SK-N-SH treated with all-trans-retinoic acid at 6 μM for 48 hours (cell line): ENCODE results near the gene PTPRG.

Experiments used
- ATAC-seq: fragments of 200-7000 bp; cut with Tn5 transposase; 3 replicates; pipeline ENCODE4 v1.9.1; 2020; ENCODE audit warnings: mild to moderate bottlenecking, moderate library complexity
- ARNTL ChIP-seq: fragments of 450-650 bp; formaldehyde crosslinking; IDR thresholded peaks from 2 replicates; pipeline ENCODE4 v1.5.0; 2020; ENCODE audit warnings: low read depth, mild to moderate bottlenecking, moderate library complexity, borderline replicate concordance
- BACH2 ChIP-seq: fragments of 250-450 bp; sonication (Bioruptor Pico); IDR thresholded peaks from 2 replicates; pipeline ENCODE4 v1.9.0; 2021; ENCODE audit warnings: mild to moderate bottlenecking, borderline replicate concordance
- CSDC2 ChIP-seq: fragments of 250-450 bp; sonication (Bioruptor Pico); IDR thresholded peaks from 2 replicates; pipeline ENCODE4 v1.5.0; 2020; ENCODE audit warnings: mild to moderate bottlenecking, moderate library complexity
- ESRRG ChIP-seq: fragments of 250-450 bp; sonication (Bioruptor Pico); IDR thresholded peaks from 2 replicates; pipeline ENCODE4 v1.6.1; 2021; ENCODE audit warnings: mild to moderate bottlenecking
- GLIS3 ChIP-seq: fragments of 250-450 bp; sonication (Bioruptor Pico); IDR thresholded peaks from 2 replicates; pipeline ENCODE4 v1.5.0; 2020; ENCODE audit warnings: mild to moderate bottlenecking, moderate library complexity
- ISL1 ChIP-seq: fragments of 250-450 bp; sonication (Bioruptor Pico); IDR thresholded peaks from 2 replicates; pipeline ENCODE4 v2.1.2; 2022; ENCODE audit warnings: mild to moderate bottlenecking, moderate library complexity
- OSR1 ChIP-seq: fragments of 250-450 bp; sonication (Bioruptor Pico); IDR thresholded peaks from 2 replicates; pipeline ENCODE4 v1.8.0; 2022; ENCODE audit warnings: moderate library complexity, mild to moderate bottlenecking, inconsistent platforms
- POU6F1 ChIP-seq: fragments of 250-450 bp; sonication (Bioruptor Pico); IDR thresholded peaks from 2 replicates; pipeline ENCODE4 v1.8.0; 2021; ENCODE audit warnings: low read depth, mild to moderate bottlenecking, moderate library complexity, borderline replicate concordance
- PPARA ChIP-seq: fragments of 250-450 bp; sonication (Bioruptor Pico); IDR thresholded peaks from 2 replicates; pipeline ENCODE4 v1.5.0; 2020; ENCODE audit warnings: mild to moderate bottlenecking, borderline replicate concordance
- RARB ChIP-seq: fragments of 250-450 bp; sonication (Bioruptor Pico); IDR thresholded peaks from 2 replicates; pipeline ENCODE4 v1.8.0; 2021; ENCODE audit warnings: mild to moderate bottlenecking, moderate library complexity
- SNAI2 ChIP-seq: fragments of 250-450 bp; sonication (Bioruptor Pico); IDR thresholded peaks from 2 replicates; pipeline ENCODE4 v1.5.0; 2020; ENCODE audit warnings: mild to moderate bottlenecking, moderate library complexity
- TCF4 ChIP-seq: fragments of 250-450 bp; sonication (Bioruptor Pico); IDR thresholded peaks from 2 replicates; pipeline ENCODE4 v1.8.0; 2021; ENCODE audit warnings: mild to moderate bottlenecking, moderate library complexity, borderline replicate concordance
- TOX ChIP-seq: fragments of 250-450 bp; sonication (Bioruptor Pico); IDR thresholded peaks from 2 replicates; pipeline ENCODE4 v1.8.0; 2021; ENCODE audit warnings: mild to moderate bottlenecking, moderate library complexity, borderline replicate concordance
- ZC3H10 ChIP-seq: fragments of 250-450 bp; sonication (Bioruptor Pico); IDR thresholded peaks from 2 replicates; pipeline ENCODE4 v1.5.1; 2021; ENCODE audit warnings: mild to moderate bottlenecking, moderate library complexity
- ZFP3 ChIP-seq: fragments of 250-450 bp; sonication (Bioruptor Pico); IDR thresholded peaks from 2 replicates; pipeline ENCODE4 v1.5.0; 2020; ENCODE audit warnings: mild to moderate bottlenecking, moderate library complexity
- ZNF565 ChIP-seq: fragments of 450-650 bp; formaldehyde crosslinking; conservative IDR thresholded peaks from 2 replicates; pipeline ENCODE4 v1.5.0; 2020; ENCODE audit warnings: low read depth, mild to moderate bottlenecking, moderate library complexity
- ZNF70 ChIP-seq: fragments of 450-650 bp; formaldehyde crosslinking; IDR thresholded peaks from 2 replicates; pipeline ENCODE4 v1.5.0; 2020; ENCODE audit warnings: mild to moderate bottlenecking, moderate library complexity
- ZNF8 ChIP-seq: fragments of 450-650 bp; formaldehyde crosslinking; IDR thresholded peaks from 2 replicates; pipeline ENCODE4 v1.5.0; 2020; ENCODE audit warnings: mild to moderate bottlenecking, moderate library complexity
- TF ChIP-seq, protein P1 (sequence below): fragments of 250-450 bp; sonication (Bioruptor Pico); IDR thresholded peaks from 2 replicates; pipeline ENCODE4 v1.5.1; 2021; ENCODE audit warnings: mild to moderate bottlenecking, moderate library complexity

Gene PTPRG

DNA sequence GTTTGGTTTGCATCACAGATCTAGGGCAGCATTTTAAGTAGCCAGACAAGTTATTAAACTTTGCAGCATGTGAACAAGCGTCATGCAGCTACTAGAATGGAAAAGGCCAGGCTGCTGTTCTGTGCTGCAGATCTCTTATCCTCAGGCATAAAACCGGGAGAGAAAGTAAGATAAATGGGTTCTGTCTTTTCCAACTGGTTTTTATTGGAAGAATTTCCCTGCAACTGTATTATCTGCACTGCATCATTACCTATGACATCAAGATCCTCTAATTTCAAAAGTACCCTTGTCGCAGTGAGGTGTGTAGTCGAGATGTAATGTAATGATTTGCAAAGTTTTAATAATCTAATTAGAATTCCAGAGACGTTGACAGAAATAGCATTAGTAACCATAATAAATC is 571.6 kb downstream of the PTPRG start (continued):
- TF ChIP-seq TCF4 = no peak
- no peak for TF ChIP-seq TOX
- no peak for TF ChIP-seq CSDC2 (CRISPR knock-in tag)
- no peak for TF ChIP-seq POU6F1 (CRISPR knock-in tag)
- TF ChIP-seq ZFP3 = no peak
- TF ChIP-seq SNAI2 (CRISPR knock-in tag) = no peak

- TF ChIP-seq ISL1 (CRISPR knock-in tag) (no peak), OSR1 (CRISPR knock-in tag) (no peak), POU6F1 (CRISPR knock-in tag) (no peak), ZNF8 (CRISPR knock-in tag) (no peak)
- ATAC-seq = peak; percentile 77
These were observed 572.7 kb downstream of the PTPRG start for GRCh38 chr3:62134061-62134496.

- TF ChIP-seq ZFP3 = no peak
- no peak for TF ChIP-seq ZNF565 (CRISPR knock-in tag)
- TF ChIP-seq ZC3H10 (CRISPR knock-in tag) = no peak
- TF ChIP-seq GLIS3 (CRISPR knock-in tag) = no peak
- TF ChIP-seq ZNF70 (CRISPR knock-in tag) = no peak
- no peak for TF ChIP-seq SNAI2 (CRISPR knock-in tag)
These were observed 574.4 kb downstream of the PTPRG start for GRCh38 chr3:62135741-62136140.

DNA sequence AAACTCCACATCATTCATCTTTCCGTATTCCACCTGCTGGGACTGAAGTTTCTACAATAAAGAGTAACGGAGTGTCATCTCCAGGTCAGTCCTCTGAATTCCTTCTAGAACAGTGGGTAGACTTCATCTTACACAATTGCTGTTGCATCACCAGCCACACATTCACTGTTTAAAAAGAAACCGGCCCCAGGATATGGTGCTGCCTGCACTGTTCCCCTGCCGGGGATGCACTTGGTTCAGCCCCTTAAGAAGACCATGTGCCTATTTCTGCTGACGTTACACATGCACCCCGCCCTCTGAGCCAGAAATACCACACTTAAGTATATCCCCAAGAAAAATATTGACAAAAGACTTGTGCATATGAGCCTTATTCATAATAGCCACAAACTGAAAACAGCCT is 578.6 kb downstream of the PTPRG start:
- TF ChIP-seq ISL1 (CRISPR knock-in tag) = no peak
- no peak for TF ChIP-seq TCF4
- no peak for TF ChIP-seq ARNTL (CRISPR knock-in tag)
- TF ChIP-seq, protein P1, sequence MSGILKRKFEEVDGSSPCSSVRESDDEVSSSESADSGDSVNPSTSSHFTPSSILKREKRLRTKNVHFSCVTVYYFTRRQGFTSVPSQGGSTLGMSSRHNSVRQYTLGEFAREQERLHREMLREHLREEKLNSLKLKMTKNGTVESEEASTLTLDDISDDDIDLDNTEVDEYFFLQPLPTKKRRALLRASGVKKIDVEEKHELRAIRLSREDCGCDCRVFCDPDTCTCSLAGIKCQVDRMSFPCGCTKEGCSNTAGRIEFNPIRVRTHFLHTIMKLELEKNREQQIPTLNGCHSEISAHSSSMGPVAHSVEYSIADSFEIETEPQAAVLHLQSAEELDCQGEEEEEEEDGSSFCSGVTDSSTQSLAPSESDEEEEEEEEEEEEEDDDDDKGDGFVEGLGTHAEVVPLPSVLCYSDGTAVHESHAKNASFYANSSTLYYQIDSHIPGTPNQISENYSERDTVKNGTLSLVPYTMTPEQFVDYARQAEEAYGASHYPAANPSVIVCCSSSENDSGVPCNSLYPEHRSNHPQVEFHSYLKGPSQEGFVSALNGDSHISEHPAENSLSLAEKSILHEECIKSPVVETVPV (CRISPR knock-in tag) = no peak
- no peak for TF ChIP-seq POU6F1 (CRISPR knock-in tag)
- TF ChIP-seq ZNF8 (CRISPR knock-in tag) = no peak
- no peak for TF ChIP-seq ESRRG (CRISPR knock-in tag)
- no peak for TF ChIP-seq ZNF565 (CRISPR knock-in tag)
- no peak for TF ChIP-seq RARB (CRISPR knock-in tag)
- TF ChIP-seq ZNF70 (CRISPR knock-in tag) = no peak
- no peak for TF ChIP-seq PPARA (CRISPR knock-in tag)
- TF ChIP-seq GLIS3 (CRISPR knock-in tag) = no peak
- no peak for TF ChIP-seq ZFP3
- no peak for TF ChIP-seq CSDC2 (CRISPR knock-in tag)
- TF ChIP-seq ZC3H10 (CRISPR knock-in tag) = no peak
- no peak for TF ChIP-seq SNAI2 (CRISPR knock-in tag)
- no peak for TF ChIP-seq BACH2 (CRISPR knock-in tag)
- TF ChIP-seq TOX = no peak
- no peak for ATAC-seq

More at GRCh38 chr3:62135741-62136140, 574.4 kb downstream of the PTPRG start:
- ATAC-seq = no peak

GRCh38 chr3:62142331-62143085 is 581.1 kb downstream of the PTPRG start:
- no peak for TF ChIP-seq ZNF70 (CRISPR knock-in tag)
- no peak for TF ChIP-seq PPARA (CRISPR knock-in tag)
- no peak for TF ChIP-seq ISL1 (CRISPR knock-in tag)
- TF ChIP-seq CSDC2 (CRISPR knock-in tag) = no peak
- no peak for TF ChIP-seq POU6F1 (CRISPR knock-in tag)
- no peak for ATAC-seq
